Stomach (tissue), 9 donors: Measurements from ENCODE around the gene FBXO4. TPM values are rescaled to one million over a fixed set of nuclear protein-coding genes. Genes with fewer than 3 reads are reported as not detected.

ENCODE experiments used
- DNase-seq, 2 donors: peaks; one replicate each; pipeline versions ENCODE4 v3.0.0 to v3.0.0-alpha.2; 2013 to 2019
- H3K27ac ChIP-seq, 5 donors: fragments of 200-600 bp in 4 of 5; sonication (generic) in 4 of 5; one replicate each; pipeline ENCODE4 v1.5.1; 2013 to 2019; ENCODE audit warnings: mild to moderate bottlenecking in 1 of 5, moderate library complexity in 1 of 5
- H3K27me3 ChIP-seq, 3 donors: fragments of 200-600 bp; sonication (generic); one replicate each; pipeline ENCODE4 v1.5.1; 2017 to 2019; ENCODE audit warnings: mixed run types in 1 of 3
- H3K36me3 ChIP-seq, 4 donors: fragments of 200-600 bp; sonication (generic); 1 replicate in 3 of 4; 2 replicates in 1 of 4; pipeline ENCODE4 v1.5.1; 2016 to 2019
- H3K4me1 ChIP-seq, 4 donors: fragments of 200-600 bp; sonication (generic); one replicate each; pipeline ENCODE4 v1.5.1; 2016 to 2019
- H3K4me3 ChIP-seq, 4 donors: fragments of 200-600 bp; sonication (generic) in 3 of 4; one replicate each; pipeline ENCODE4 v1.5.1; 2016 to 2019; ENCODE audit warnings: mild to moderate bottlenecking in 1 of 4
- H3K9me3 ChIP-seq, 4 donors: fragments of 200-600 bp; sonication (generic); one replicate each; pipeline ENCODE4 v1.5.1; 2016 to 2019
- EP300 ChIP-seq: sonication (generic); formaldehyde crosslinking; IDR thresholded peaks from one replicate; pipeline ENCODE4 v1.6.1; 2017; ENCODE audit warnings: antibody characterized with exemption
- POLR2A ChIP-seq, 4 donors: fragments of 450-650 bp; IDR thresholded peaks; one replicate each; pipeline ENCODE4 v1.6.1; 2016; ENCODE audit warnings: antibody characterized with exemption in 4 of 4, control low read depth in 2 of 4, mild to moderate bottlenecking in 1 of 4, moderate library complexity in 1 of 4
- POLR2AphosphoS5 ChIP-seq, 3 donors: sonication (generic); formaldehyde crosslinking; IDR thresholded peaks; one replicate each; pipeline ENCODE4 v1.6.1; 2016; ENCODE audit warnings: antibody characterized with exemption in 3 of 3
- WGBS, 5 donors: extraction: QIAGEN DNeasy Blood & Tissue Kit in 3 of 5; methylation state at CpG; one replicate each; pipeline versions ENCODE4 v1.1.5 to v1.1.7; 2013 to 2018; 5-methylcytosine and 5-hydroxymethylcytosine counted together
- intact Hi-C: fragments of 100-400 bp; cut with DNase I; formaldehyde crosslinking; loops from one replicate; pipeline ENCODE4 v1.15.1; 2023; ENCODE audit warnings: low total_unique reads
- polyA plus RNA-seq, 3 donors: library from polyadenylated mRNA; stranded (reverse); fragments of 200-250 nt; gene quantifications; one replicate each; pipeline ENCODE4 v1.2.3, GENCODE V29; 2013
- total RNA-seq, 5 donors: library from RNA; depleted of rRNA; stranded (reverse); fragments of >200 nt; gene quantifications; one replicate each; pipeline versions ENCODE4 v1.1.0 to v1.2.3, GENCODE V29; 2014 to 2016
- TF ChIP-seq, protein P1 (sequence below), 7 experiments: fragments of 450-650 bp in 4 of 7; fragments of 200-600 bp in 3 of 7; sonication (generic) in 3 of 7; IDR thresholded peaks; one replicate each; pipeline ENCODE4 v1.5.1; 2016 to 2019; ENCODE audit warnings: antibody characterized with exemption in 7 of 7, control low read depth in 2 of 7, mild to moderate bottlenecking in 1 of 7
- donor health status: healthy with polysubstance abuse.
- donor health status: Bipolar disorder and iron deficiency.
- donor health status: healthy.

FBXO4 gene
- total and polyA plus RNA-seq, 8 donors, result 9.2 to 35.2 (median 16.8) TPM; not detected in 2

DNA sequence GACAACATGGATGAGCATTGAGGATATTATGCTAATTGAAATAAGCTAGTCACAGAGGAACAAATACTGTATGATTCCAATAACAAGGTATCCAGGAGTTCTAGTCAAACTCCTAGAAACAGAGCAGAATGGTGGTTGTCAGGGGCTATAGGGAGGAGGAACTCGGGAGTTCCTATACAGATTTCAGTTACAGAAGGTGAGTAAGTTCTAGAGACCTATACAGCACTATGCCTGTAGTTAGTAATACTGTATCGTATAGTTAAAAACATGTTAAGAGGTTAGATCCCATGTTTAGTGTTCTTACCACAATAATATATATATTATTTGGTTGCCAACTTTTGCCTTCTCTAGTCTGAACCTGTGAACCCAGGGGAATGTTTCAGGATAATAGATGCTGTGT, 46.9 kb upstream of the FBXO4 start:
- Histone ChIP-seq H3K27me3 (no peaks in the 10 kb centered on the region), H3K4me3 (no peak overlapping the region), H3K4me1 (no peaks in the 10 kb centered on the region), H3K27ac (no peak overlapping the region), H3K9me3 (no peaks in the 10 kb centered on the region), H3K36me3 (no peaks in the 10 kb centered on the region)
- intact Hi-C loops, result no loop called here
- DNase-seq, result no peak
- WGBS, 5 donors, result 61 to 74% (median 69%) methylated on average over 2 of the region's 2 CpGs
- no peak for TF ChIP-seq EP300
- TF ChIP-seq, protein P1, sequence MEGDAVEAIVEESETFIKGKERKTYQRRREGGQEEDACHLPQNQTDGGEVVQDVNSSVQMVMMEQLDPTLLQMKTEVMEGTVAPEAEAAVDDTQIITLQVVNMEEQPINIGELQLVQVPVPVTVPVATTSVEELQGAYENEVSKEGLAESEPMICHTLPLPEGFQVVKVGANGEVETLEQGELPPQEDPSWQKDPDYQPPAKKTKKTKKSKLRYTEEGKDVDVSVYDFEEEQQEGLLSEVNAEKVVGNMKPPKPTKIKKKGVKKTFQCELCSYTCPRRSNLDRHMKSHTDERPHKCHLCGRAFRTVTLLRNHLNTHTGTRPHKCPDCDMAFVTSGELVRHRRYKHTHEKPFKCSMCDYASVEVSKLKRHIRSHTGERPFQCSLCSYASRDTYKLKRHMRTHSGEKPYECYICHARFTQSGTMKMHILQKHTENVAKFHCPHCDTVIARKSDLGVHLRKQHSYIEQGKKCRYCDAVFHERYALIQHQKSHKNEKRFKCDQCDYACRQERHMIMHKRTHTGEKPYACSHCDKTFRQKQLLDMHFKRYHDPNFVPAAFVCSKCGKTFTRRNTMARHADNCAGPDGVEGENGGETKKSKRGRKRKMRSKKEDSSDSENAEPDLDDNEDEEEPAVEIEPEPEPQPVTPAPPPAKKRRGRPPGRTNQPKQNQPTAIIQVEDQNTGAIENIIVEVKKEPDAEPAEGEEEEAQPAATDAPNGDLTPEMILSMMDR (IDR thresholded peaks at IDR 0.05), result no peak
- TF ChIP-seq POLR2A (IDR thresholded peaks at IDR 0.05), result no peak
- TF ChIP-seq POLR2AphosphoS5 (IDR thresholded peaks at IDR 0.05), result no peak

DNA sequence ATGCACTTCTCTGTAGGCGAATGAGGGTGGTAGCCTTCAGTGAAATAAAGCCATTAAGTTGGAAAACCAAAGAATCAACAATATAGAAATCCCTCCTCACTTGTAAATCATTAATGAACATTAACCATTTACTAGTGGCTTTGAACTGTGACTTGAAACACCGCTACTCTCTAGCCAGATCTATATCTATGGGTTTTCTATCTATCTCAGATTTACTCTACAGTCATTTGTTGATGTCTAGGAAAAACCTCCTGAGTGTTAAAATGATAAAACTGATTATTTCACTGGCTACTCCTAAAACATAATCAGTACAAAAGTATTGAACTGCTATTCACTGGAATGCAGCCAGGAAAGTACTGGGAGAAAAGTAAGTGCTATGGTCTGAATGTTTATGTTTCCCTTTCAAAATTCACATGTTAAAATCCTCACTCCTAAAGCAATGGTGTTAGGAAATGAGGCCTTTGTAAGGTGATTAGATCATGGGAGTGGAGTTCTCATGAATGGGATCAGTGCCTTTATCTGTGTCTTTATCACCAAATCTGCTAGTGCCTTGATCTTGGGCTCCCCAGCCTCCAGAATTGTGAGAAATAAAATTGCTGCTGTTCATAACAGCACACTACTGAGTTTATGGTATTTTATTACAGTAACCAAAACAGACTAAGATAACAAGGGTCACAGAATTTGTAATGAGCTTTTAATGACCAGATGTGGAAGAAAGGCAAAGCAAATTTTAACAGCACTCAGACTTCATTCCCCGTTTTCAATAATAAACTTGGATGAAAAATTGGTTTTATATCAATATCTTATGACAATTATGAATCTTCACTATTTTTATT, 46.2 kb upstream of the FBXO4 start:
- Histone ChIP-seq H3K27ac (no peak overlapping the region), H3K4me3 (no peak overlapping the region), H3K4me1 (no peaks in the 10 kb centered on the region), H3K9me3 (no peaks in the 10 kb centered on the region), H3K36me3 (no peaks in the 10 kb centered on the region), H3K27me3 (no peaks in the 10 kb centered on the region)
- TF ChIP-seq EP300, result no peak
- TF ChIP-seq, protein P1 (IDR thresholded peaks at IDR 0.05), result no peak
- no peak for TF ChIP-seq POLR2A (IDR thresholded peaks at IDR 0.05)
- no peak for TF ChIP-seq POLR2AphosphoS5 (IDR thresholded peaks at IDR 0.05)
- intact Hi-C loops, result no loop called here
- 49 to 69% (median 56%) methylated on average over 3 of the region's 3 CpGs for WGBS, 5 donors
- no peak for DNase-seq

DNA sequence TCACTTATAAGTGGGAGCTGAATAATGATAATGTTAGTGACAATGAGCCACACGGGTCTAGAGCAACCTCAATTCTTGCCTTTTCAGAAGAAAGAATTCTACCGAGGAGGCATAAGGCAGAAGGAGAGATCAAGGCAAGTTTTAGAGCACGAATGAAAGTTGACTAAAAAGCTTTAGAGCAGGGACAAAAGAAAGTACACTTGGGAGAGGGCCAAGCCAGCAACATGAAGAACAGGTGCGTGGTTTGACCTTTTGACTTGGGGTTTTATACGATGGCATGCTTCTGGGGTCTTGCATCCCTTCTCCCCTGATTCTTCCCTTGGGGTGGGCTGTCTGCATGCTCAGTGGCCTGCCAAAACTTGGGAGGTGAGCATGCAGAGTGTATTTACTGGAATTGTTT, 42.3 kb upstream of the FBXO4 start:
- WGBS, 5 donors, result 53 to 70% (median 64%) methylated on average over 5 of the region's 5 CpGs
- DNase-seq, result no peak
- no peak overlapping the region for H3K4me3 ChIP-seq
- H3K27ac ChIP-seq, result no peak overlapping the region
- intact Hi-C loops, result no loop called here
- no peaks in the 10 kb centered on the region for H3K4me1 ChIP-seq
- no peaks in the 10 kb centered on the region for H3K27me3 ChIP-seq
- H3K9me3 ChIP-seq, result no peaks in the 10 kb centered on the region
- TF ChIP-seq POLR2AphosphoS5 (IDR thresholded peaks at IDR 0.05), result no peak
- no peak for TF ChIP-seq EP300
- TF ChIP-seq POLR2A (IDR thresholded peaks at IDR 0.05), result no peak
- TF ChIP-seq, protein P1 (IDR thresholded peaks at IDR 0.05), result no peak
- H3K36me3 ChIP-seq, result no peaks in the 10 kb centered on the region

DNA sequence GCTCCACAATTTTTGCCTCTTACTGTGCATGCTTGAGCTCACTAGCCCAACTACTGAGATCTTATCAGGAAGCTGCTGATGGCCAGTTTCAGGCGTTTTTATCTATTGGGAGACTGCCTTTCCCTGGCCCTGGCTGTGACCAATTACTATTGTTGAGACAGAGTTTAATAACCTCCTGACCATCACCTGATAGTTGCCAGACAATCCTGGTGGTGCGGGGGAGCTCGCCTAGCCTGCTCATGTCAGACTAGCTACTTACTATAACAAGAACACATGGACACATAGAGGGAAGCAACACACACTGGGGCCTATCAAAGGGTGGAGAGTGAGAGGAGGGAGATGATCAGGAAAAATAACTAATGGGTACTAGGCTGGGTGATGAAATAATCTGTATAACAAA, 41.8 kb upstream of the FBXO4 start:
- H3K36me3 ChIP-seq, result no peaks in the 10 kb centered on the region
- no peak overlapping the region for H3K4me3 ChIP-seq
- WGBS, 5 donors, result 75 to 85% (median 79%) methylated on average over 3 of the region's 3 CpGs
- no peaks in the 10 kb centered on the region for H3K9me3 ChIP-seq
- H3K27ac ChIP-seq, result no peak overlapping the region
- H3K4me1 ChIP-seq, result no peaks in the 10 kb centered on the region
- H3K27me3 ChIP-seq, result no peaks in the 10 kb centered on the region
- intact Hi-C loops, result no loop called here
- no peak for TF ChIP-seq POLR2AphosphoS5 (IDR thresholded peaks at IDR 0.05)
- TF ChIP-seq EP300, result no peak
- TF ChIP-seq, protein P1 (IDR thresholded peaks at IDR 0.05), result no peak
- no peak for TF ChIP-seq POLR2A (IDR thresholded peaks at IDR 0.05)
- DNase-seq, result no peak
